Activated CD4-positive, alpha-beta T cell treated with anti-CD3 and anti-CD28 coated beads, Interleukin-2, amount 10 ng/mL, durations not matched to agents 7 days and 5 days (primary cell): ENCODE data around the gene ARID3B. TPM values are rescaled to one million over a fixed set of nuclear protein-coding genes. Genes with fewer than 3 reads are reported as not detected.

ENCODE experiments used
- CTCF ChIA-PET: fragments of 350-600 bp; sonication (Branson Sonifier 250); formaldehyde crosslinking; loops from one replicate; lab custom pipeline; 2021; ENCODE audit warnings: antibody characterized with exemption; lab: Charles Lee
- POLR2A ChIA-PET: fragments of 350-600 bp; sonication (Branson Sonifier 250); formaldehyde crosslinking; loops from one replicate; lab custom pipeline; 2021; ENCODE audit warnings: antibody characterized with exemption; lab: Charles Lee
- DNase-seq: peaks from one replicate; pipeline ENCODE4 v3.0.0-alpha.2; 2020
- H3K27ac Mint-ChIP-seq: one replicate; pipeline ENCODE4 v1.8.0; 2021; ENCODE audit warnings: mild to moderate bottlenecking, moderate library complexity, mixed read lengths
- H3K27me3 Mint-ChIP-seq: one replicate; pipeline ENCODE4 v1.8.0; 2021; ENCODE audit warnings: mixed read lengths
- H3K36me3 Mint-ChIP-seq: one replicate; pipeline ENCODE4 v1.8.0; 2021; ENCODE audit warnings: low read depth, mixed read lengths
- H3K4me1 Mint-ChIP-seq: one replicate; pipeline ENCODE4 v1.8.0; 2021; ENCODE audit warnings: mixed read lengths
- H3K4me3 Mint-ChIP-seq: one replicate; pipeline ENCODE4 v1.8.0; 2021; ENCODE audit warnings: mild to moderate bottlenecking, moderate library complexity, mixed read lengths
- H3K9me3 Mint-ChIP-seq: one replicate; pipeline ENCODE4 v1.8.0; 2021; ENCODE audit warnings: mixed read lengths
- total RNA-seq, 2 experiments: library from RNA; stranded (reverse); gene quantifications; one replicate each; pipeline ENCODE4 v1.2.3, GENCODE V29; 2021

Gene ARID3B
- total RNA-seq, 2 experiments from 2014 or later = 28.3 to 29.0 TPM

- H3K4me3 Mint-ChIP-seq = peak overlapping the region; percentile 87
- H3K4me1 Mint-ChIP-seq = peaks cover 61% of the 10 kb centered on the region
- no peaks in the 10 kb centered on the region for H3K27me3 Mint-ChIP-seq
- ChIA-PET CTCF (interaction anchor here (0.6 to 1.5 kb wide), 6 partner anchors 57 to 314 kb away, joined by 3 to 4 read pairs (median 3); no protein-coding TSS in a partner anchor), POLR2A (interaction anchor here (1.1 to 1.2 kb wide), 2 partner anchors 11 to 72 kb away, joined by 3 read pairs; no protein-coding TSS in a partner anchor)
- H3K36me3 Mint-ChIP-seq = peaks cover 30% of the 10 kb centered on the region
- no peaks in the 10 kb centered on the region for H3K9me3 Mint-ChIP-seq
- H3K27ac Mint-ChIP-seq = peak overlapping the region; percentile 89
- peak; percentile 79 for DNase-seq
Measured at GRCh38 chr15:74541494-74542165, 610 bp downstream of the ARID3B start.

GRCh38 chr15:74542166-74543042, 1.4 kb downstream of the ARID3B start:
- POLR2A ChIA-PET = interaction anchor here (1.1 kb wide), 1 partner anchor 10 kb away, joined by 3 read pairs; no protein-coding TSS in a partner anchor
- Mint-ChIP-seq H3K9me3 (no peaks in the 10 kb centered on the region), H3K36me3 (peaks cover 33% of the 10 kb centered on the region), H3K4me1 (peaks cover 68% of the 10 kb centered on the region), H3K27me3 (no peaks in the 10 kb centered on the region), H3K27ac (peak overlapping the region; percentile 89), H3K4me3 (peak overlapping the region; percentile 87)
- no peak for DNase-seq
- CTCF ChIA-PET = interaction anchor here (0.6 to 0.9 kb wide), 2 partner anchors 107 to 245 kb away, joined by 3 read pairs; no protein-coding TSS in a partner anchor

GRCh38 chr15:74543043-74543422, 2.0 kb downstream of the ARID3B start:
- CTCF ChIA-PET = interaction anchor here (0.9 kb wide), 1 partner anchor 245 kb away, joined by 3 read pairs; no protein-coding TSS in a partner anchor
- H3K4me1 Mint-ChIP-seq = peaks cover 74% of the 10 kb centered on the region
- no peak for DNase-seq
- H3K27ac Mint-ChIP-seq = no peak overlapping the region
- peak overlapping the region; percentile 87 for H3K4me3 Mint-ChIP-seq
- POLR2A ChIA-PET = no interaction called here
- H3K9me3 Mint-ChIP-seq = no peaks in the 10 kb centered on the region
- peaks cover 40% of the 10 kb centered on the region for H3K36me3 Mint-ChIP-seq
- H3K27me3 Mint-ChIP-seq = no peaks in the 10 kb centered on the region

- peak overlapping the region; percentile 77 for H3K27ac Mint-ChIP-seq
- peak; percentile 24 for DNase-seq
- CTCF ChIA-PET = interaction anchor here (0.9 kb wide), 1 partner anchor 244 kb away, joined by 3 read pairs; no protein-coding TSS in a partner anchor
- H3K36me3 Mint-ChIP-seq = peaks cover 43% of the 10 kb centered on the region
- H3K4me3 Mint-ChIP-seq = peak overlapping the region; percentile 87
- H3K9me3 Mint-ChIP-seq = no peaks in the 10 kb centered on the region
- POLR2A ChIA-PET = no interaction called here
- peaks cover 77% of the 10 kb centered on the region for H3K4me1 Mint-ChIP-seq
- H3K27me3 Mint-ChIP-seq = no peaks in the 10 kb centered on the region
Measured at GRCh38 chr15:74543583-74543982, 2.6 kb downstream of the ARID3B start.

DNA sequence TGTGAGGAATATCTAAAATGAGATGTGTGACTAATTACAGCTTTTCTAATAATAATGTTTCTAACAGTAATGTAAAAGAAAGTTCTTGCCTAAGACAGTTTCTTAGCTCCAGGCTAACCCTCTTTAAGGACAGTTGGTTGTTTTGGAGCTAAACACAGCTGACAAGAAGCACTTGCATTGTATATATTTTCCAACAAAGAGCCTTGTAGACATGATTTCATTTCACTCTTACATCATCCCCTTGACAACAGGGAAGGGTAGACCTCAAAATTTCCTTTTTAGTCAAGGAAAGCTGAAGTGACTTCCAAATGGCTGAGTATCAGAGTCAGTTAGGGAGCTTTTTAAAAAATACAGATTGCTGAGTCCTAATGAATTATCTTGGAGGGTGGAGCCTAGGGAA, 4.1 kb downstream of the ARID3B start:
- peak overlapping the region; percentile 77 for H3K27ac Mint-ChIP-seq
- ChIA-PET POLR2A (no interaction called here), CTCF (interaction anchor here (1.0 to 1.7 kb wide), 3 partner anchors 59 to 357 kb away, joined by 3 to 6 read pairs (median 4); no protein-coding TSS in a partner anchor)
- no peak overlapping the region for H3K4me3 Mint-ChIP-seq
- no peaks in the 10 kb centered on the region for H3K9me3 Mint-ChIP-seq
- no peak for DNase-seq
- H3K36me3 Mint-ChIP-seq = peaks cover 54% of the 10 kb centered on the region
- no peaks in the 10 kb centered on the region for H3K27me3 Mint-ChIP-seq
- H3K4me1 Mint-ChIP-seq = peaks cover 77% of the 10 kb centered on the region

DNA sequence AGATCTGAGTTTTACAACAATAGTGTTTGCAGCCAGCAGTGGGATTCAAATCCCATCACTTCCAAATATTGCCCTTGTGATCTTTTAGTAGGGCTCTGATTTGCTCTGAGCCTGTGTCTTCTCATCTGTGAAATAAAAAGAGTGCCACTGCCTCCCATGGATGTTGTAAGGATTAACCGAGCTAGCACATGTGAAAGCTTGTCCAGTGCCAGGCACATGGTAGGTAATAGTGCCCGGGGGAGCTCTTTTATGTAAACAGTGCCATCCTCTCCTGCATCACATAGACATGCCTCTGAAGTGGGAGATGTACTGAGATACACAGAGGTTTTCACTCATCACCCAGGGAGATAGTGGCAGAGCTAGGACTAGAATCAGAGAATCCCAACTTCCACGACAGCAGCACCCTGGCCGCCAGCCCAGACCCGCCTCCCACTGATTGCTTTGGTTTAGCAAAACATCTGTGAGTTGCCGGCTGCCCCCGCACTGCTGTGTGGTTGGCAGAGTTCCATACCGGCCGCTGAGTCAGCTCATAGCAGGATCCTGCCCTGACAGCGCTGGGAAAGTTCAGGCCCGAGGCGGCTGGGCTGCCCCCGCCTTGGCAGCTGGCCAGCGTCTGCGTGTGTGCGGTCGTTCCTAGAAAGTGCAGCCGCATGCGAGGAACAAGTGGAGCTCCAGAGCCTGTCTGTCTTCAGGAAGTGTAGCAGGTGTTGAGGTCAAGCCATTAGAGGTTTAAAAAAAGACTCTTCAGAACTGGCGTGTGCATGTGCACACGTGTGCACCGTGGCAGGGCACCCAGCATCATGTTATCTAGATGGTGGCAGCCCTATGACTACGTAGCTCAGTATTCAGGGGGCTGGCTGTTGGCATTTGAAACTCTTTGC, 5.0 kb downstream of the ARID3B start:
- POLR2A ChIA-PET = interaction anchor here (0.9 kb wide), 1 partner anchor 85 kb away, joined by 3 read pairs; no protein-coding TSS in a partner anchor
- peaks cover 60% of the 10 kb centered on the region for H3K36me3 Mint-ChIP-seq
- CTCF ChIA-PET = interaction anchor here (0.8 to 1.7 kb wide), 7 partner anchors 44 to 356 kb away, joined by 3 to 6 read pairs (median 3); no protein-coding TSS in a partner anchor

GRCh38 chr15:74547616-74548015, 6.6 kb downstream of the ARID3B start:
- Mint-ChIP-seq H3K27me3 (no peaks in the 10 kb centered on the region), H3K36me3 (peaks cover 69% of the 10 kb centered on the region), H3K4me1 (peaks cover 82% of the 10 kb centered on the region), H3K27ac (no peak overlapping the region), H3K4me3 (no peak overlapping the region), H3K9me3 (no peaks in the 10 kb centered on the region)
- CTCF ChIA-PET = no interaction called here
- POLR2A ChIA-PET = no interaction called here
- no peak for DNase-seq

More for the DNA sequence above, 5.0 kb downstream of the ARID3B start:
- no peaks in the 10 kb centered on the region for H3K9me3 Mint-ChIP-seq
- H3K27ac Mint-ChIP-seq = peak overlapping the region; percentile 77
- H3K4me1 Mint-ChIP-seq = peaks cover 78% of the 10 kb centered on the region
- H3K4me3 Mint-ChIP-seq = peak overlapping the region; percentile 58
- DNase-seq = peak; percentile 78
- no peaks in the 10 kb centered on the region for H3K27me3 Mint-ChIP-seq

DNA sequence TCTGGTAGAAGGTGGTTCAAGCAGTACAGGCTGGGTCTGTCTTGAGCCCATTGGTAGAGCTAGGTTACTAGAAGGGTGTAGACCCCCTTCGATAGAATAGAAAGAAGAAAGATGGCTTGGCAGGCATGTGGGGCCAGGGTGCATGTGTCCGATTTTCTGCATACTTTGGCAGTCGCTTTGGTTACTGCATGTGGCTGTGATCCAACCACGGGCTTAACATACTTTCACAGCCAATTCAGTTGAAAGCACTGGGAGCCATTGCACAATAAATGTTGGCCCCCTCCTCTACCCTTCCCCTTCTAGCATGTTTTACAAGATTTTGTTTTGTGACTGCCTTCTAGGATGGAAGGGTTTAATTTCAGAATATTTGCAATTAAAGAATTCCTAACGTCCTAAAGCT, 7.2 kb downstream of the ARID3B start:
- DNase-seq = no peak
- H3K36me3 Mint-ChIP-seq = peaks cover 75% of the 10 kb centered on the region
- POLR2A ChIA-PET = no interaction called here
- no peak overlapping the region for H3K4me3 Mint-ChIP-seq
- CTCF ChIA-PET = interaction anchor here (0.7 kb wide), 1 partner anchor 306 kb away, joined by 3 read pairs; no protein-coding TSS in a partner anchor
- peaks cover 82% of the 10 kb centered on the region for H3K4me1 Mint-ChIP-seq
- H3K27ac Mint-ChIP-seq = no peak overlapping the region
- no peaks in the 10 kb centered on the region for H3K9me3 Mint-ChIP-seq
- no peaks in the 10 kb centered on the region for H3K27me3 Mint-ChIP-seq

DNA sequence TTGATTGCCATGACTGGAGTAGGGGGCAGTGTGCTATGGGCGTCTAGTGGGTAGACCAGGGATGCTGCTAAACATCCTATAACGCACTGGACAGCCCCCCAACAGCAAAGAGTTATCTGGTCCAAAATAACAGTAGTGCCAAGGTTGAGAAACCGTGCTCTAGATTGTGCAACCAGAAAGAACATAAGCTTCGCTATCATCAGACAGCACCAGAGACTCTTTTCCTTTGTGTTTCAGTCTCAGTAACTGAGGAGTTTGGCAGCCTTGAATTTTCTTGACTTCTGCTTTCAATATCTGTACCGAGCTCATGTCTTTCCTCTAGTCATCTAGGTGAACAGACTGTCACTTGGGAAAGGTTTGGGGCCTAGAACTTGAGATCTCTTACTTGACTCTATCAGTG, 8.8 kb downstream of the ARID3B start:
- no peaks in the 10 kb centered on the region for H3K9me3 Mint-ChIP-seq
- H3K36me3 Mint-ChIP-seq = peaks cover 72% of the 10 kb centered on the region
- POLR2A ChIA-PET = interaction anchor here (0.6 kb wide), 1 partner anchor 279 kb away, joined by 3 read pairs; no protein-coding TSS in a partner anchor
- no peak for DNase-seq
- H3K4me1 Mint-ChIP-seq = peaks cover 75% of the 10 kb centered on the region
- no peaks in the 10 kb centered on the region for H3K27me3 Mint-ChIP-seq
- H3K27ac Mint-ChIP-seq = no peak overlapping the region
- no peak overlapping the region for H3K4me3 Mint-ChIP-seq
- CTCF ChIA-PET = interaction anchor here (0.6 to 0.7 kb wide), 2 partner anchors 46 to 157 kb away, joined by 3 read pairs; no protein-coding TSS in a partner anchor

DNA sequence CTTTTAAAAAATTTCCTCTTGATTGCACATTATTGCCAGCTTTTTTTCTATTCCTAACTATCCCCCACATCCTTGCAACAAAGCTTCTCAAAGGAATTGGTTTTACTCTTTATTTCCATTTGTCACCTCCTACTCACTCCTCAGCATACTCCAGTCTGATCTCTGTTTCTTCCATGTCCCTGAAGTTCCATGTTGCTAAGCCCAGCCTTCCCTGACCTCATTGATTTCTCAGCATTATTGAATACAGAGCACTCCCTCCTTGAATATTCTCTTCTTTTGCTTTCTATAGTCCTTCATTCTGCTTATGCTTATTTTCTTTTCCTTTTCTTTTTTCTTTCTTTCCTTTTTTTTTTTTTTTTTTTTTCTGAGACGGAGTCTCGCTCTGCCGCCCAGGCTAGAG, 10.7 kb downstream of the ARID3B start:
- ChIA-PET CTCF (interaction anchor here (0.6 kb wide), 1 partner anchor 983 kb away, joined by 3 read pairs; no protein-coding TSS in a partner anchor), POLR2A (no interaction called here)
- no peaks in the 10 kb centered on the region for H3K9me3 Mint-ChIP-seq
- no peak for DNase-seq
- no peak overlapping the region for H3K4me3 Mint-ChIP-seq
- H3K36me3 Mint-ChIP-seq = peaks cover 69% of the 10 kb centered on the region
- H3K27me3 Mint-ChIP-seq = no peaks in the 10 kb centered on the region
- peaks cover 60% of the 10 kb centered on the region for H3K4me1 Mint-ChIP-seq
- H3K27ac Mint-ChIP-seq = no peak overlapping the region

GRCh38 chr15:74552773-74553441, 11.9 kb downstream of the ARID3B start:
- CTCF ChIA-PET = interaction anchor here (0.9 to 1.1 kb wide), 2 partner anchors 12 to 14 kb away, joined by 3 to 4 read pairs; no protein-coding TSS in a partner anchor

More at GRCh38 chr15:74552773-74553441, 11.9 kb downstream of the ARID3B start:
- Mint-ChIP-seq H3K27ac (peak overlapping the region; percentile 71), H3K4me1 (peaks cover 53% of the 10 kb centered on the region), H3K27me3 (no peaks in the 10 kb centered on the region), H3K36me3 (peaks cover 65% of the 10 kb centered on the region), H3K9me3 (no peaks in the 10 kb centered on the region), H3K4me3 (peak overlapping the region; percentile 26)
- POLR2A ChIA-PET = interaction anchor here (0.8 kb wide), 1 partner anchor 11 kb away, joined by 3 read pairs; no protein-coding TSS in a partner anchor
- peak; percentile 20 for DNase-seq
